ENCODE measurements around the gene OR6K6. TPM values are rescaled to one million over a fixed set of nuclear protein-coding genes. Genes with fewer than 3 reads are reported as not detected.

Gene OR6K6
- total and polyA plus RNA-seq, 2 experiments from 2014 or later, result not detected

- no peak for TF ChIP-seq REST (IDR thresholded peaks at IDR 0.05; ENCODE audit: unreplicated experiment)
These were observed 44.0 kb downstream of the OR6K6 start (continued) for GRCh38 chr1:158798531-158798930.

GRCh38 chr1:158799689-158800088 lies 45.2 kb downstream of the OR6K6 start:
- no peaks in the 10 kb centered on the region for H3K36me3 ChIP-seq (ENCODE audit: insufficient read depth)
- no peak for DNase-seq (ENCODE audit: low spot score)
- no peak overlapping the region for H3K27ac ChIP-seq (ENCODE audit: low read depth)
- Mint-ChIP-seq H3K4me1 (no peaks in the 10 kb centered on the region), H3K36me3 (ENCODE audit: low read depth) (no peaks in the 10 kb centered on the region), H3K4me3 (no peak overlapping the region), H3K27me3 (ENCODE audit: insufficient read depth, low read depth, poor library complexity) (peaks cover 2% of the 10 kb centered on the region), H3K9me3 (no peaks in the 10 kb centered on the region), H3K27ac (no peak overlapping the region)
- no peaks in the 10 kb centered on the region for H4K20me1 ChIP-seq (replicated peaks; ENCODE audit: insufficient read depth)
- TF ChIP-seq CTCF (conservative IDR thresholded peaks at IDR 0.05; ENCODE audit: low read depth in 2 of 2) (no peak), EZH2phosphoT487 (IDR thresholded peaks at IDR 0.05; ENCODE audit: unreplicated experiment) (no peak), ZNF462 (CRISPR knock-in tag; IDR thresholded peaks at IDR 0.05) (no peak), ZNF114 (CRISPR knock-in tag; IDR thresholded peaks at IDR 0.05) (no peak), POLR2AphosphoS5 (IDR thresholded peaks at IDR 0.05; ENCODE audit: low read depth) (no peak)
- no peaks in the 10 kb centered on the region for H3K4me1 ChIP-seq (ENCODE audit: insufficient read depth)
- no peaks in the 10 kb centered on the region for H3F3A ChIP-seq (replicated peaks; ENCODE audit: low read depth)
- no peak for ATAC-seq
- H3K27me3 ChIP-seq (ENCODE audit: insufficient read depth), result no peaks in the 10 kb centered on the region
- no peak overlapping the region for H3K4me2 ChIP-seq
- H3K4me3 ChIP-seq, result no peak overlapping the region
- no peak overlapping the region for H2AFZ ChIP-seq
- H3K79me2 ChIP-seq (replicated peaks; ENCODE audit: insufficient read depth), result no peaks in the 10 kb centered on the region
- H3K9me2 ChIP-seq (ENCODE audit: insufficient read depth), result no peaks in the 10 kb centered on the region
